Measurements from ENCODE around the gene ZDHHC5. TPM values are rescaled to one million over a fixed set of nuclear protein-coding genes. Genes with fewer than 3 reads are reported as not detected.

ZDHHC5 gene
- total RNA-seq, 4 donors from 2014 or later = 36.5 to 57.7 (median 47.8) TPM

DNA sequence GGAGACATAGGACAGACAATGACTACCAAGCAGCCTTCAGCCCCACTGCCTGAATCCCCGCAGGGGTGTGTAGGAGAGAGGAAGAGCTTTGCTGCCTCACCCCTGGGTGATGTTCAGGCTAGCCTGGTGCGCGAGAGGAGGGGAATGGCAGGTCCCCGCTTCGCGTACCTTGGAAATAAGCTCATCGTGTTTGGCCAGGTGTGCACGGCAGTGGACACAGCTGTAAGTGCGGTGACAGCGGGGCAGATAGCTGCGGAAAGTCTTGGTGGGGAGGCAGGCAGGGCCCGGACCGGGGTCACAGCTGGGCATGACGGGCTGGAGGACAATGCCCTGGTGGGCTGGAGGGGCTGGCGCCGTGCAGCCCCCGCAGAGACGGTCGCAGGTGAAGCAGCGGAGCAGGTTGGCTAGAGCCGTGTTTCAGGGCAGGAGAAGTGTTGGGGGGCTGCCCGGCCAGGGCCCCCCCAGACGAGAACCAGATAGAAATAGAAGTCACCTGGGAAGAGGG is 21.1 kb upstream of the ZDHHC5 start:
- 9% methylated on average over 22 of the region's 23 CpGs for WGBS
- Histone ChIP-seq H3K36me3 (no peaks in the 10 kb centered on the region), H3K27me3 (peaks cover 5 to 60% (median 36%) of the 10 kb centered on the region in 4 donors), H3K4me1 (peaks cover 53 to 68% (median 63%) of the 10 kb centered on the region in 4 donors), H3K9me3 (no peaks in the 10 kb centered on the region), H3K27ac (replicated peaks in 1 of 4) (no peak overlapping the region), H3K4me3 (peak overlapping the region in 1 of 4 donors; percentile 6)
- no peak for DNase-seq (ENCODE audit: extremely low spot score)
- intact Hi-C loops (cut with DNase I) = loop anchor here (10.0 kb wide), 2 partner anchors 192 to 302 kb away; no protein-coding TSS in a partner anchor
- TF ChIP-seq POLR2AphosphoS5 (IDR thresholded peaks at IDR 0.05) = peak in 1 of 2 donors; percentile 27
- TF ChIP-seq EP300 (IDR thresholded peaks at IDR 0.05) = no peak
- TF ChIP-seq POLR2A (IDR thresholded peaks at IDR 0.05; ENCODE audit: low read depth) = no peak
- TF ChIP-seq, protein P1, sequence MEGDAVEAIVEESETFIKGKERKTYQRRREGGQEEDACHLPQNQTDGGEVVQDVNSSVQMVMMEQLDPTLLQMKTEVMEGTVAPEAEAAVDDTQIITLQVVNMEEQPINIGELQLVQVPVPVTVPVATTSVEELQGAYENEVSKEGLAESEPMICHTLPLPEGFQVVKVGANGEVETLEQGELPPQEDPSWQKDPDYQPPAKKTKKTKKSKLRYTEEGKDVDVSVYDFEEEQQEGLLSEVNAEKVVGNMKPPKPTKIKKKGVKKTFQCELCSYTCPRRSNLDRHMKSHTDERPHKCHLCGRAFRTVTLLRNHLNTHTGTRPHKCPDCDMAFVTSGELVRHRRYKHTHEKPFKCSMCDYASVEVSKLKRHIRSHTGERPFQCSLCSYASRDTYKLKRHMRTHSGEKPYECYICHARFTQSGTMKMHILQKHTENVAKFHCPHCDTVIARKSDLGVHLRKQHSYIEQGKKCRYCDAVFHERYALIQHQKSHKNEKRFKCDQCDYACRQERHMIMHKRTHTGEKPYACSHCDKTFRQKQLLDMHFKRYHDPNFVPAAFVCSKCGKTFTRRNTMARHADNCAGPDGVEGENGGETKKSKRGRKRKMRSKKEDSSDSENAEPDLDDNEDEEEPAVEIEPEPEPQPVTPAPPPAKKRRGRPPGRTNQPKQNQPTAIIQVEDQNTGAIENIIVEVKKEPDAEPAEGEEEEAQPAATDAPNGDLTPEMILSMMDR (IDR thresholded peaks at IDR 0.05) = no peak

DNA sequence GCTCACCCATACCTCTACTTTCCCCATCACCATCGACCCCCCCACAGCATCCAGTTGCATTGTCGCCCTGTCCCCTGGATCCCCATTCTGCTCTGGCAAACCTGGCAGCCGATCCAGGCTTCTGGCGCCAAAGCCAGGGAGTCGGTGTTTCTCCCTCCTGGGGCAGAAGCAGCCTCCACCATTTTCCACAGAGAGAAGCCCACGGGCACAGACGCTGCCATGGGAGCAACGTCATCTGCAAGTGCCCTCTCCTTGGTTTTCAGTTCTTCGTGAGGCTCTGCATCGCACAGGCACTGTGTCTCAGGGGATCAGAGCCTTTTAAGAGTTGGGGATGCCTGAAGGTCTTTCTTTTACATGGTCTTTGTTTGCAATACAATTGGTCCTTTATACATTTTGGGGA is 20.5 kb upstream of the ZDHHC5 start:
- Histone ChIP-seq H3K4me3 (peak overlapping the region in 1 of 4 donors; percentile 6), H3K27ac (replicated peaks in 1 of 4) (no peak overlapping the region), H3K36me3 (no peaks in the 10 kb centered on the region), H3K4me1 (peaks cover 53 to 68% (median 63%) of the 10 kb centered on the region in 4 donors), H3K27me3 (peaks cover 5 to 66% (median 36%) of the 10 kb centered on the region in 4 donors), H3K9me3 (no peaks in the 10 kb centered on the region)
- DNase-seq (ENCODE audit: extremely low spot score) = no peak
- 3% methylated on average over 8 of the region's 10 CpGs for WGBS
- intact Hi-C loops (cut with DNase I) = loop anchor here (10.0 kb wide), 2 partner anchors 193 to 303 kb away; no protein-coding TSS in a partner anchor
- TF ChIP-seq EP300 (IDR thresholded peaks at IDR 0.05) (no peak), POLR2A (IDR thresholded peaks at IDR 0.05; ENCODE audit: low read depth) (no peak), POLR2AphosphoS5 (IDR thresholded peaks at IDR 0.05) (no peak)
- TF ChIP-seq, protein P1 (IDR thresholded peaks at IDR 0.05) = no peak

DNA sequence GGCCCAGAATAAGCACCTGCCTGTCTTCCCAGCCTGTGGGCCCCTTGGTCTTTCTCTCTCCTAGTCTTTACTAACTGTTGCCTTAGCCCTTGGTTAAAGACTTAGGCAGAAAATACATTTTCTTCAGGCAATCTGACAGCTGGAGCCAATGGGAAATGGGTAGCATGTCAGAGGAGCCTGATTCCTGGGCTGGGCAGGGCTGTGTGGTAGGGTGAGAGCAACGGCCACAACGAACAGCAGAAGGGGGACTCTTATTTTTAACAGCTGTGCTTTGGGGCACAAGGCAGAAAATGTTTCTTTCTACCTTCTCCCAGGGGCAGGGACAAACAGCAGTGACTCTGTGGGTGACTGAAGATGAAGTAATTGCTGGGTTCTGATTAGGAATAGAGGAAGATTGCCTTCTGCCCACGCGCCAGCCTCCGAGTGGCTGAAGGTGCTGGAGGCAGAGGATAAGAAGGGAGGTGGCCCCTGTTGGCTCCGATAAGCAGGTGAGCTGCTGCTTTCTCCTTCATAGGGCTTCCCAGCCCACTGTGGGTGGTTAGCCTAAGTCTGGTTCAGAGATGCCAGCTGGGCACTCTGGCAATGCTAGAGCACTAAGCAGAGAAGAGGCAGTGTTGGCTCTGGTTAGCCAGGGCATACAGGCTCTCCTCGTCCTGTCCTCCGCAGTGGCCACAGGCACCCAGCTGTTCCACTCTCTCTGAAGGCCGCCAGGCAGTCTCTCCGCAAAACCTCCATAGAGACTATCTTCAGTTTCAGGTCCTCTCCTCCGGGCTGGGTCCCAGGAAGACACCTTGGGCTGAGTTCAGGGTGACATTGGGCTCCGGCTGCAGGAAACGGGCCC is 19.7 kb upstream of the ZDHHC5 start:
- 9% methylated on average over 9 of the region's 13 CpGs for WGBS
- intact Hi-C loops (cut with DNase I) = loop anchor here (10.0 kb wide), 2 partner anchors 193 to 303 kb away; no protein-coding TSS in a partner anchor

DNA sequence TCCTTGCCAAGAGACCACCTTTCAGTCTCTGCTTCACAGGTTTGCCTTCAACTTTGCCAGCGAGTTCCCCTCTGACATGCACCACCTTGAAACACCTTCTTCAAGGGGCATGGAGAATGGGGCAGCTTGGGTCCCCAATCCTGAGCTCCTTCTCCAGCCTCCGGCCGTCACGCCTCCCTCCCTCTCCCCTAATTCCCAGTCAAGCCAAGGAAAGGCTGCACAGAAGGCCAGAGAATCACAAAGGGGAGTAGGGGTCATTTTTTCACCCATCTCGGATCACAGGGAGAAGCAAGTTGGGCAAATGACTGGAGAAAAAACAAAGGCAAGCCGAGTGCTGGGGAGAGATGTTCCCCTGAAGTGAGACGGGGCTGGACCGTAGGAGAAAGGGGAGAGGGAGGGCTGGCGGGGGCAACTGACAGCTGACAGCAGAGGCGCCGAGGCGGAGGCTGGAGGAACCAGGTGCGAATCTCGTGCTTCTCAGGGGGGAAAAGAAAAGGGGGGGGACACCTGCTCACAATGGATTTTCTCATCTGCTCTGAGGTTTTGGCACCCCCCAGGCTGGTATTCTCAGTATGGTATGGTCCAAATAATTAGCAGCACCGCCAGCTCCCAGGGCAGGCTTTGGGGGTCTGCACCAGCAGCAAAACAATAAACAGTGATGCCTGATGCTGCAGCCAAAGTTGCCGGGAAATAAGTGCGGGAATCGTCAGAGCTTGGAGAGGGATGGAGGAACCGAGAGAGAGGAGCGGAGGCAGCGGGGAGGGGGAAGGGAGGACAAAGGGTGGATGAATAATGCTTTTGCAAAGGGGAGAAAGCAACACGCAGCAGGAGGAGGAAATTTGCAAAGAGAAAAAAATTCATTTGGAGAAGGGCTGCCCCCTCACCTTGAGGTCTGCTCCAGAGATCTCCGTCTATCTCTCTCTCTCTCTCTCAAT is 18.8 kb upstream of the ZDHHC5 start:
- peaks cover 5 to 75% (median 36%) of the 10 kb centered on the region in 4 donors for H3K27me3 ChIP-seq
- no peak for DNase-seq (ENCODE audit: extremely low spot score)
- intact Hi-C loops (cut with DNase I) = loop anchor here (10.0 kb wide), 2 partner anchors 194 to 304 kb away; no protein-coding TSS in a partner anchor
- peaks cover 53 to 65% (median 63%) of the 10 kb centered on the region in 4 donors for H3K4me1 ChIP-seq
- peak overlapping the region in 3 of 4 donors; percentile 21 to 27 (median 21) for H3K27ac ChIP-seq (replicated peaks in 1 of 4)
- TF ChIP-seq, protein P1 (IDR thresholded peaks at IDR 0.05) = no peak
- TF ChIP-seq EP300 (IDR thresholded peaks at IDR 0.05) (no peak), POLR2AphosphoS5 (IDR thresholded peaks at IDR 0.05) (no peak), POLR2A (IDR thresholded peaks at IDR 0.05; ENCODE audit: low read depth) (no peak)
- WGBS = under 1% methylated on average over 21 of the region's 23 CpGs
- H3K9me3 ChIP-seq = no peaks in the 10 kb centered on the region
- H3K4me3 ChIP-seq = peak overlapping the region; percentile 43 to 63 (median 50)
- H3K36me3 ChIP-seq = no peaks in the 10 kb centered on the region

More for the DNA sequence above, 19.7 kb upstream of the ZDHHC5 start:
- Histone ChIP-seq H3K9me3 (no peaks in the 10 kb centered on the region), H3K27ac (replicated peaks in 1 of 4) (no peak overlapping the region), H3K4me3 (peak overlapping the region in 3 of 4 donors; percentile 49 to 63 (median 50)), H3K4me1 (peaks cover 53 to 68% (median 63%) of the 10 kb centered on the region in 4 donors), H3K36me3 (no peaks in the 10 kb centered on the region), H3K27me3 (peaks cover 5 to 70% (median 36%) of the 10 kb centered on the region in 4 donors)
- DNase-seq (ENCODE audit: extremely low spot score) = no peak
- no peak for TF ChIP-seq POLR2AphosphoS5 (IDR thresholded peaks at IDR 0.05)
- TF ChIP-seq, protein P1 (IDR thresholded peaks at IDR 0.05) = no peak

Data from esophagus muscularis mucosa (tissue), 4 donors.